OCI-LY3 (cell line): ENCODE data around the gene CENPM.

Source experiments
- H2AFZ ChIP-seq: fragments of 200-600, 300-600 bp; shearing (Covaris generic); 2 replicates; pipeline ENCODE4 v1.6.0; 2014; ENCODE audit warnings: antibody characterized with exemption, low read depth, low read length
- H3K27ac ChIP-seq: fragments of 200-600, 300-600 bp; sonication (generic); 2 replicates; pipeline ENCODE4 v1.5.1; 2014; ENCODE audit warnings: mild to moderate bottlenecking, low read length, moderate library complexity, mixed read lengths
- H3K27me3 ChIP-seq: fragments of 200-600, 300-600 bp; sonication (generic); 2 replicates; pipeline ENCODE4 v1.6.1; 2014; ENCODE audit warnings: low read depth, low read length, mixed read lengths
- H3K36me3 ChIP-seq: fragments of 200-600, 300-600 bp; sonication (generic); replicated peaks from 2 replicates; pipeline ENCODE3; 2014; ENCODE audit warnings: low read depth, low read length, mixed read lengths
- H3K4me1 ChIP-seq: fragments of 300-600, 200-600 bp; sonication (generic); 2 replicates; pipeline ENCODE4 v1.6.1; 2014; ENCODE audit warnings: low read length, mixed read lengths
- H3K4me2 ChIP-seq: fragments of 200-600, 300-600 bp; sonication (generic); 2 replicates; pipeline ENCODE4 v1.6.1; 2014; ENCODE audit warnings: low read length, mixed read lengths
- H3K4me3 ChIP-seq: fragments of 300-600, 200-600 bp; sonication (generic); 2 replicates; pipeline ENCODE4 v1.5.1; 2014; ENCODE audit warnings: antibody characterized with exemption, mild to moderate bottlenecking, low read length, moderate library complexity
- H3K79me2 ChIP-seq: fragments of 300-600, 200-600 bp; shearing (Covaris generic); 2 replicates; pipeline ENCODE4 v1.6.1; 2014; ENCODE audit warnings: mild to moderate bottlenecking, low read length, mixed read lengths
- H3K9ac ChIP-seq: fragments of 300-600, 200-600 bp; shearing (Covaris generic); 2 replicates; pipeline ENCODE4 v1.6.0; 2014; ENCODE audit warnings: mild to moderate bottlenecking, low read length, moderate library complexity
- H3K9me3 ChIP-seq: fragments of 200-600, 300-600 bp; shearing (Covaris generic); 2 replicates; pipeline ENCODE4 v1.6.1; 2014; ENCODE audit warnings: low read length, mixed read lengths; ENCODE audit not compliant: insufficient read depth
- H4K20me1 ChIP-seq: fragments of 200-600, 300-600 bp; sonication (generic); 2 replicates; pipeline ENCODE4 v1.6.1; 2016; ENCODE audit warnings: low read length, mixed read lengths; ENCODE audit not compliant: insufficient read depth
- CTCF ChIP-seq: fragments of 200-600, 300-600 bp; sonication (generic); IDR thresholded peaks from 2 replicates; pipeline ENCODE4 v1.5.1; 2014; ENCODE audit warnings: antibody characterized with exemption, low read length, low read depth
- EZH2phosphoT487 ChIP-seq: fragments of 200-600 bp; shearing (Covaris generic); IDR thresholded peaks from 2 replicates; pipeline ENCODE4 v1.6.1; 2018; ENCODE audit warnings: antibody characterized with exemption, mixed run types, low read depth

The CENPM gene

GRCh38 chr22:41966607-41967240 lies 19.8 kb upstream of the CENPM start:
- Histone ChIP-seq H3K4me2 (no peak overlapping the region), H3K79me2 (no peaks in the 10 kb centered on the region), H3K27me3 (0 out of 2 replicates have a peak, but pooled peaks cover 3% of the 10 kb centered on the region), H3K4me3 (no peak overlapping the region), H3K36me3 (no peaks in the 10 kb centered on the region), H3K9me3 (no peaks in the 10 kb centered on the region), H4K20me1 (no peaks in the 10 kb centered on the region), H2AFZ (peak overlapping the region; percentile 22; the same call in 1 of the 2 replicates), H3K9ac (no peak overlapping the region), H3K4me1 (peaks cover 3% of the 10 kb centered on the region; the same call in 1 of the 2 replicates), H3K27ac (no peak overlapping the region)
- TF ChIP-seq CTCF (peak; percentile 88), EZH2phosphoT487 (no peak)

DNA sequence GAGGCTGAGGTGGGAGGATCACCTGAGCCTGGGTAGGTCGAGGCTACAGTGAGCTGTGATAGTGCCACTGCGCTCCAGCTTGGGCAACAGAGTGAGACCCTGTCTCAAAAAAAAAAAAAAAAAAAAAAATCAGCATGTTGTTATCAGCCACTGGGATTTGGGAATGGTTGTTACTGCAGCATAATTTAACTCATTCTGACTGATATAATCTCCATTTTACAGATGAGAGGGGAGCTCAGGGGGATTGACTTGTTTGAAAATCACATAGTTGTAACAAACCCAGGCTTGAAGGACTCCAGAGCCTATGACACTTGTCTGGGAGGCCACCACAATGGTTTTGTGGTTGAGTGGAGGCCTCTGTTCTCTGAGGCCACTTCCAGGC lies 19.3 kb upstream of the CENPM start:
- no peaks in the 10 kb centered on the region for H3K79me2 ChIP-seq
- peaks cover 3% of the 10 kb centered on the region; the same call in 1 of the 2 replicates for H3K4me1 ChIP-seq
- 0 out of 2 replicates have a peak, but pooled peaks cover 3% of the 10 kb centered on the region for H3K27me3 ChIP-seq
- H3K4me2 ChIP-seq, result no peak overlapping the region
- no peaks in the 10 kb centered on the region for H3K9me3 ChIP-seq
- no peak overlapping the region for H3K4me3 ChIP-seq
- no peak overlapping the region for H3K27ac ChIP-seq
- H3K36me3 ChIP-seq, result no peaks in the 10 kb centered on the region
- 0 out of 2 replicates have a peak overlapping the region, but pooled peaks have one; percentile 22 for H2AFZ ChIP-seq
- no peak overlapping the region for H3K9ac ChIP-seq
- H4K20me1 ChIP-seq, result no peaks in the 10 kb centered on the region
- TF ChIP-seq CTCF (no peak), EZH2phosphoT487 (no peak)

DNA sequence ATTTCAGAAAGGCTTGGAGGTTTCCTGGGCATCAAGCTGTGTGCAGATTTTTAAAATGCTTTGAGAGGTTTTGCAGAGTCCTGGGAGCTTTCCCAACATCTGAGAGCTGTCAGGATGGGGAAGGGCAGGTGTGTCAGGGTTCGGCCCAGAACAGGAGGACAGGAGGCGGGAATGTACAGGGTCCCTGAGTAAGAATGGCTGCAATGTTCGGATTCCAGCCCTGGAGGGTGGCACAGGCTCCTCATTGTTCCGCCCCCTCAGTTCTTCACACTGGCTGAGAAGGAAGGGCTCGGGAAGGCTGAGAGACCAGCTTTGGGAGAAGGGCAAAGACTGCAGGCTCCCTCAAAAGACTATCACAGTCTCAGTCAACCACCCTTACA lies 17.1 kb upstream of the CENPM start:
- Histone ChIP-seq H3K4me2 (no peak overlapping the region), H3K4me1 (peaks cover 11% of the 10 kb centered on the region; the same call in 1 of the 2 replicates), H4K20me1 (no peaks in the 10 kb centered on the region), H3K9me3 (no peaks in the 10 kb centered on the region), H3K36me3 (no peaks in the 10 kb centered on the region), H3K27me3 (0 out of 2 replicates have a peak, but pooled peaks cover 3% of the 10 kb centered on the region), H3K27ac (no peak overlapping the region), H3K79me2 (no peaks in the 10 kb centered on the region), H3K4me3 (no peak overlapping the region), H3K9ac (no peak overlapping the region), H2AFZ (no peak overlapping the region)
- TF ChIP-seq EZH2phosphoT487 (no peak), CTCF (no peak)

DNA sequence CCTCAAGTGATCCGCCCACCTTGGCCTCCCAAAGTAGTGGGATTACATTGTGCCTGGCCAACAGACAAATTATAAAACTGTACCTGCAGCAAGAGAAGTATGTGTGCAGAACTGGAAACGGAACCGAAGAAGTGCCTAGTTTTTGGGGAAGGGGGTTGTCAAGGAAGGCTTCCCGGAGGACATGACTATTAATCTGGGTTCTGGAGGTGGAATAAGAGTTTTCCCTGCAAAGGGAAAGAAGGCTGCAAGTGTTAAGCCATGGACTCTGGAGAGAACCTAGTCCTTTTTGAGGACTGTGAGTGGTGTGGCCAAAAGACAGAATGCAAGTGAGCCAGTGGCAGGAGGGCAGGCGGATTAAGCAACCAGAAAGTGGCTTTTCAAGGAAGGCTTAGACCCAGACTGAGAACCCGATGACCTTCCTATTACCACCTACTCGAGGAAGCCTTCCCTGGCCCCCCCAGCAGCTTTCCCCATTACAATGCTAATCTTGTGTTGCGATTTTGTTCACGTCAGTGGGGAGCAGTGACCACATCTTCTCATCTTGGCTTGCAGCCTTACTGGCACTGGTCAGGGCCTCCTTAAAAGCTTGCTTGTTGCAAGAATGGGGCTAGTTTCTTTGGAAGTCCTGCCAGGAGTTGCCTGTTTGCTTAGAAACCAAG lies 16.6 kb upstream of the CENPM start:
- Histone ChIP-seq H3K9ac (no peak overlapping the region), H3K4me2 (no peak overlapping the region), H3K27ac (no peak overlapping the region)

More for the DNA sequence above, 16.6 kb upstream of the CENPM start:
- H3K4me3 ChIP-seq, result no peak overlapping the region
- no peak for TF ChIP-seq EZH2phosphoT487
- TF ChIP-seq CTCF, result no peak
- H3K9me3 ChIP-seq, result no peaks in the 10 kb centered on the region
- no peaks in the 10 kb centered on the region for H3K36me3 ChIP-seq
- peaks cover 11% of the 10 kb centered on the region; the same call in 1 of the 2 replicates for H3K4me1 ChIP-seq
- H3K79me2 ChIP-seq, result no peaks in the 10 kb centered on the region
- 0 out of 2 replicates have a peak, but pooled peaks cover 3% of the 10 kb centered on the region for H3K27me3 ChIP-seq
- H4K20me1 ChIP-seq, result no peaks in the 10 kb centered on the region
- H2AFZ ChIP-seq, result no peak overlapping the region
